ENCODE results near the gene PAPOLA. TPM values are rescaled to one million over a fixed set of nuclear protein-coding genes. Genes with fewer than 3 reads are reported as not detected.

PAPOLA gene
- total RNA-seq, 2 experiments from 2014 or later: 99.3 to 197 TPM

DNA sequence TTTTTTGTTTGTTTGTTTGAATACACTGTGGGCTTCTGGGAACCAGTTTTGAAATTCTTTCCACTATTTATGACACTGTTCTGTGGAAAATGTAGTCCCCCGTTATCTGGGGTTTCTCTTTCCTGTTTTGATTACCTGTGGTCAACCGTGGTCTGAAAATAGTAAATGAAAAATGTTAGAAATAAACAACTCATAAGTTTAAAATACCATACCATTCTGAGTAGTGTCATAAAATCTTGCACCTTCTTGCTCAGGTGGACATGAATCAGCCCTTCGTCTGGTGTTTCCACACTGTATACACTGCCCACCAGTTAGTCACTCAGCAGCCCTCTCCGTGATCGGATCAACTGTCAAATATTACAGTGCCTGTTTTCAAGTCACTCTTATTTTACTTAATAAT lies 5.1 kb upstream of the PAPOLA start:
- no peak overlapping the region for H3K27ac ChIP-seq (ENCODE audit: low read depth, low read length, poor library complexity, severe bottlenecking)
- no peaks in the 10 kb centered on the region for H3K36me3 ChIP-seq (ENCODE audit: insufficient read depth, low read length)
- no peaks in the 10 kb centered on the region for H3K9me2 ChIP-seq (ENCODE audit: insufficient read depth, low read length)
- no peaks in the 10 kb centered on the region for H3K9me3 ChIP-seq (ENCODE audit: low read length)
- BruUV-seq (replicated peaks): no TSS peak
- peaks cover 14% of the 10 kb centered on the region; the same call in 1 of the 2 replicates for H3K79me2 ChIP-seq (ENCODE audit: insufficient read depth, low read depth, low read length)
- intact Hi-C loops (cut with micrococcal nuclease; ENCODE audit: unreplicated experiment): no loop called here
- DNase-seq (ENCODE audit: low spot score): no peak
- H3K4me1 ChIP-seq (ENCODE audit: insufficient read depth, low read length, poor library complexity, severe bottlenecking): peaks cover 28% of the 10 kb centered on the region
- H3K4me2 ChIP-seq (ENCODE audit: low read length): peak overlapping the region; percentile 49
- ChIA-PET CTCF (ENCODE audit: unreplicated experiment) (no interaction called here), POLR2A (no interaction called here)
- no peaks in the 10 kb centered on the region for H4K20me1 ChIP-seq (ENCODE audit: insufficient read depth, low read length)
- peak overlapping the region; percentile 91; the same call in 1 of the 2 replicates for H2AFZ ChIP-seq (ENCODE audit: low read length)
- no peak for TF ChIP-seq EZH2phosphoT487 (IDR thresholded peaks at IDR 0.05; ENCODE audit: borderline replicate concordance, low read depth, low read length)
- TF ChIP-seq, protein P1, sequence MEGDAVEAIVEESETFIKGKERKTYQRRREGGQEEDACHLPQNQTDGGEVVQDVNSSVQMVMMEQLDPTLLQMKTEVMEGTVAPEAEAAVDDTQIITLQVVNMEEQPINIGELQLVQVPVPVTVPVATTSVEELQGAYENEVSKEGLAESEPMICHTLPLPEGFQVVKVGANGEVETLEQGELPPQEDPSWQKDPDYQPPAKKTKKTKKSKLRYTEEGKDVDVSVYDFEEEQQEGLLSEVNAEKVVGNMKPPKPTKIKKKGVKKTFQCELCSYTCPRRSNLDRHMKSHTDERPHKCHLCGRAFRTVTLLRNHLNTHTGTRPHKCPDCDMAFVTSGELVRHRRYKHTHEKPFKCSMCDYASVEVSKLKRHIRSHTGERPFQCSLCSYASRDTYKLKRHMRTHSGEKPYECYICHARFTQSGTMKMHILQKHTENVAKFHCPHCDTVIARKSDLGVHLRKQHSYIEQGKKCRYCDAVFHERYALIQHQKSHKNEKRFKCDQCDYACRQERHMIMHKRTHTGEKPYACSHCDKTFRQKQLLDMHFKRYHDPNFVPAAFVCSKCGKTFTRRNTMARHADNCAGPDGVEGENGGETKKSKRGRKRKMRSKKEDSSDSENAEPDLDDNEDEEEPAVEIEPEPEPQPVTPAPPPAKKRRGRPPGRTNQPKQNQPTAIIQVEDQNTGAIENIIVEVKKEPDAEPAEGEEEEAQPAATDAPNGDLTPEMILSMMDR (conservative IDR thresholded peaks at IDR 0.05; ENCODE audit: low read length): no peak
- H3K4me3 ChIP-seq (ENCODE audit: low read depth, low read length, poor library complexity, severe bottlenecking): no peak overlapping the region

DNA sequence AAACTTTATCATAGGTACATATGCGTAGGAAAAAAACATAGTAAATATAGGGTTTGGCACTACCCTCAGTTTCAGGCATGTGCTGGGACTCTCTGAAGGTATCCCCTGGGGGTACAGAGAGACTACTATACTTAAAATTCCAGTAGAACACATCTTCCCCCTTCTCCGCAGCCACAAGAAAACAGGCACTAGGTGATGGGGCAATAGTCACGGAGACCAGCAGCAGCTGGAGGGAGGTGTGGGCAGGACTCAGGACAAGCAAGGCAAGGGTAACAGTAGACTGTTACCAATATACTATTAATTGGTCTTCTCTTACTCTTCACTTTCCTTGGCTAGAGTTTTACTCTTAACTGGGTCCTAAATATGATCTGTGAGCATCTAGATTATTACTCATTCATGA lies 4.6 kb upstream of the PAPOLA start:
- no peaks in the 10 kb centered on the region for H4K20me1 ChIP-seq (ENCODE audit: insufficient read depth, low read length)
- no TSS peak for BruUV-seq (replicated peaks)
- no peak for DNase-seq (ENCODE audit: low spot score)
- peaks cover 28% of the 10 kb centered on the region for H3K4me1 ChIP-seq (ENCODE audit: insufficient read depth, low read length, poor library complexity, severe bottlenecking)
- H3K4me2 ChIP-seq (ENCODE audit: low read length): peak overlapping the region; percentile 49
- CTCF ChIA-PET (ENCODE audit: unreplicated experiment): no interaction called here
- TF ChIP-seq, protein P1 (conservative IDR thresholded peaks at IDR 0.05; ENCODE audit: low read length): no peak
- no peak for TF ChIP-seq EZH2phosphoT487 (IDR thresholded peaks at IDR 0.05; ENCODE audit: borderline replicate concordance, low read depth, low read length)
- H3K9me3 ChIP-seq (ENCODE audit: low read length): no peaks in the 10 kb centered on the region
- POLR2A ChIA-PET: interaction anchor here (0.7 kb wide), 1 partner anchor 7 kb away, joined by 4 read pairs; no protein-coding TSS in a partner anchor
- H3K79me2 ChIP-seq (ENCODE audit: insufficient read depth, low read depth, low read length): peaks cover 16% of the 10 kb centered on the region; the same call in 1 of the 2 replicates
- peak overlapping the region; percentile 91; the same call in 1 of the 2 replicates for H2AFZ ChIP-seq (ENCODE audit: low read length)
- H3K9me2 ChIP-seq (ENCODE audit: insufficient read depth, low read length): no peaks in the 10 kb centered on the region
- intact Hi-C loops (cut with micrococcal nuclease; ENCODE audit: unreplicated experiment): no loop called here
- H3K4me3 ChIP-seq (ENCODE audit: low read depth, low read length, poor library complexity, severe bottlenecking): no peak overlapping the region
- no peak overlapping the region for H3K27ac ChIP-seq (ENCODE audit: low read depth, low read length, poor library complexity, severe bottlenecking)
- H3K36me3 ChIP-seq (ENCODE audit: insufficient read depth, low read length): no peaks in the 10 kb centered on the region

DNA sequence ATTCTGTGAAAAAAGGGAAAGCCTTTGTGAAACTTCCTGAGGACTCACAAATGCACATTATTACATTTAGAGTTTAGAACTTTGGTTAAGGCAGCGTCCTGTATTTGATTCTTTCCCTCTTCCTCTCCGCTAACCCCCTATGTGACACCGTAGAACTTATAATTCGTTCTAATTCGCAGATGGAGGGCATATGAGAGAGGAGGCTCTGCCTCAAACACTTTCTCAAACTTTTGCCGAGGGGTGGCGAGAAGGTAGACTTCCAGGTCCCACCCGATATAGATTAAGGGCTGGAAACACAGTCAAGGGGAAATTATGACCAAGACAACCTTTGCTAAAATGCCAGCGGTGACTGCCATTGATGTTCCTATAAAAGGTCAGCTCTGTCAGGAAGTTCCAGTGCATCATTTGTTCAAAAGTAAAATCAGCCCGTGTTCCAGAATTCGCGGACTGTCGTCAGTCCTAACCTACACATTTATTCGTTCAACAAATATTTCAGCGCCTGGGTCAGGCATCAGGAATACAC lies 904 bp upstream of the PAPOLA start:
- H3K79me2 ChIP-seq (ENCODE audit: insufficient read depth, low read depth, low read length): peaks cover 53% of the 10 kb centered on the region

More for the DNA sequence above, 904 bp upstream of the PAPOLA start:
- H4K20me1 ChIP-seq (ENCODE audit: insufficient read depth, low read length): peaks cover 31% of the 10 kb centered on the region
- peak overlapping the region; percentile 82 for H3K4me2 ChIP-seq (ENCODE audit: low read length)
- BruUV-seq (replicated peaks): no TSS peak
- peaks cover 41% of the 10 kb centered on the region for H3K4me1 ChIP-seq (ENCODE audit: insufficient read depth, low read length, poor library complexity, severe bottlenecking)
- peak; percentile 22 for DNase-seq (ENCODE audit: low spot score)
- peaks cover 34% of the 10 kb centered on the region for H3K36me3 ChIP-seq (ENCODE audit: insufficient read depth, low read length)
- peak overlapping the region; percentile 99 for H3K4me3 ChIP-seq (ENCODE audit: low read depth, low read length, poor library complexity, severe bottlenecking)
- no peaks in the 10 kb centered on the region for H3K9me2 ChIP-seq (ENCODE audit: insufficient read depth, low read length)
- peak overlapping the region; percentile 79 for H3K27ac ChIP-seq (ENCODE audit: low read depth, low read length, poor library complexity, severe bottlenecking)
- intact Hi-C loops (cut with micrococcal nuclease; ENCODE audit: unreplicated experiment): loop anchor here (5.0 to 10.0 kb wide), 2 partner anchors 139 to 966 kb away; partner anchors contain the start of genes ATG2B, GLRX5 and GSKIP
- CTCF ChIA-PET (ENCODE audit: unreplicated experiment): no interaction called here
- no peaks in the 10 kb centered on the region for H3K9me3 ChIP-seq (ENCODE audit: low read length)
- H2AFZ ChIP-seq (ENCODE audit: low read length): peak overlapping the region; percentile 30; the same call in 1 of the 2 replicates
- TF ChIP-seq, protein P1 (conservative IDR thresholded peaks at IDR 0.05; ENCODE audit: low read length): no peak
- no peak for TF ChIP-seq EZH2phosphoT487 (IDR thresholded peaks at IDR 0.05; ENCODE audit: borderline replicate concordance, low read depth, low read length)
- POLR2A ChIA-PET: interaction anchor here (0.5 to 0.8 kb wide), 3 partner anchors 11 to 213 kb away, joined by 3 to 7 read pairs (median 3); no protein-coding TSS in a partner anchor
